ENCODE results near the gene NACC2. TPM values are rescaled to one million over a fixed set of nuclear protein-coding genes. Genes with fewer than 3 reads are reported as not detected.
A peak's percentile ranks its signal among the peaks of the same experiment; 100 is the strongest.

The NACC2 gene
- total and polyA plus RNA-seq, 2 donors from 2014 or later = 7.1 to 30.9 TPM

- TF ChIP-seq CTCF (IDR thresholded peaks at IDR 0.05; ENCODE audit: borderline replicate concordance, extremely low read depth, insufficient read depth) = no peak
- FAIRE-seq (no peak), DNase-seq (peak in 1 of 5 donors; percentile 39)
- intact Hi-C loops (cut with DNase I) = no loop called here
- Histone ChIP-seq H3K9ac (ENCODE audit: low read length in 3 of 3) (no peak overlapping the region), H3K36me3 (ENCODE audit: control insufficient read depth in 2 of 3, insufficient read depth in 3 of 3, low read length in 3 of 3) (no peaks in the 10 kb centered on the region), H3K4me1 (ENCODE audit: control insufficient read depth in 2 of 3, insufficient read depth in 2 of 3, low read depth in 1 of 3, low read length in 3 of 3) (peaks cover 0 to 11% (median 5%) of the 10 kb centered on the region in 3 donors), H3K9me3 (ENCODE audit: control insufficient read depth in 2 of 3, insufficient read depth in 1 of 3, low read length in 3 of 3) (no peaks in the 10 kb centered on the region), H3K4me3 (ENCODE audit: low read length in 3 of 3) (no peak overlapping the region), H3K27me3 (ENCODE audit: control insufficient read depth, insufficient read depth, low read length) (no peaks in the 10 kb centered on the region), H3K27ac (ENCODE audit: low read depth in 2 of 2, low read length in 2 of 2) (no peak overlapping the region)
Observed at GRCh38 chr9:136058084-136058483, 37.0 kb downstream of the NACC2 start.

- no peak overlapping the region for H3K27ac ChIP-seq (ENCODE audit: low read depth in 2 of 2, low read length in 2 of 2)
- H3K36me3 ChIP-seq (ENCODE audit: control insufficient read depth in 2 of 3, insufficient read depth in 3 of 3, low read length in 3 of 3) = no peaks in the 10 kb centered on the region
- no peak for DNase-seq
- intact Hi-C loops (cut with DNase I) = no loop called here
- TF ChIP-seq CTCF (IDR thresholded peaks at IDR 0.05; ENCODE audit: borderline replicate concordance, extremely low read depth, insufficient read depth) = no peak
- no peak overlapping the region for H3K4me3 ChIP-seq (ENCODE audit: low read length in 3 of 3)
- H3K9me3 ChIP-seq (ENCODE audit: control insufficient read depth in 2 of 3, insufficient read depth in 1 of 3, low read length in 3 of 3) = no peaks in the 10 kb centered on the region
- no peaks in the 10 kb centered on the region for H3K27me3 ChIP-seq (ENCODE audit: control insufficient read depth, insufficient read depth, low read length)
- FAIRE-seq = no peak
- H3K9ac ChIP-seq (ENCODE audit: low read length in 3 of 3) = no peak overlapping the region
- peaks cover 0 to 17% (median 5%) of the 10 kb centered on the region in 3 donors for H3K4me1 ChIP-seq (ENCODE audit: control insufficient read depth in 2 of 3, insufficient read depth in 2 of 3, low read depth in 1 of 3, low read length in 3 of 3)
Observed at GRCh38 chr9:136057236-136058081, 37.6 kb downstream of the NACC2 start.

- Histone ChIP-seq H3K9me3 (ENCODE audit: control insufficient read depth in 2 of 3, insufficient read depth in 1 of 3, low read length in 3 of 3) (no peaks in the 10 kb centered on the region), H3K9ac (ENCODE audit: low read length in 3 of 3) (no peak overlapping the region), H3K4me1 (ENCODE audit: control insufficient read depth in 2 of 3, insufficient read depth in 2 of 3, low read depth in 1 of 3, low read length in 3 of 3) (peaks cover 0 to 18% (median 5%) of the 10 kb centered on the region in 3 donors), H3K27ac (ENCODE audit: low read depth in 2 of 2, low read length in 2 of 2) (no peak overlapping the region), H3K36me3 (ENCODE audit: control insufficient read depth in 2 of 3, insufficient read depth in 3 of 3, low read length in 3 of 3) (no peaks in the 10 kb centered on the region), H3K4me3 (ENCODE audit: low read length in 3 of 3) (no peak overlapping the region), H3K27me3 (ENCODE audit: control insufficient read depth, insufficient read depth, low read length) (no peaks in the 10 kb centered on the region)
- no peak for DNase-seq
- no peak for TF ChIP-seq CTCF (IDR thresholded peaks at IDR 0.05; ENCODE audit: borderline replicate concordance, extremely low read depth, insufficient read depth)
- FAIRE-seq = no peak
- intact Hi-C loops (cut with DNase I) = no loop called here
Observed at GRCh38 chr9:136056546-136057235, 38.4 kb downstream of the NACC2 start.

Data from kidney (tissue), 14 donors.